ENCODE data around the gene NUTM2D.
"Not testable (repeated sequence)": the region's sequence is repeated elsewhere in the genome, so short reads cannot be mapped to it uniquely, and the experiment has no call there.

The NUTM2D gene

GRCh38 chr10:87357444-87357843, at the start of gene NUTM2D:
Gene NUTM2D, plus strand, starts transcription at chr10:87357744. Its CDS starts 522 bp downstream, at chr10:87358266.
- DNase-seq (ENCODE audit: low read depth, low spot score); H3K27ac ChIP-seq: not testable (repeated sequence)

GRCh38 chr10:87308702-87309101, 48.8 kb upstream of the NUTM2D start:
- DNase-seq (ENCODE audit: low read depth, low spot score); H3K27ac ChIP-seq: not testable (repeated sequence)

- H3K27ac ChIP-seq; DNase-seq (ENCODE audit: low read depth, low spot score): not testable (repeated sequence)
Measured at GRCh38 chr10:87309657-87310056, 47.9 kb upstream of the NUTM2D start.

- H3K27ac ChIP-seq; DNase-seq (ENCODE audit: low read depth, low spot score): not testable (repeated sequence)
Measured at GRCh38 chr10:87311521-87311920, 46.0 kb upstream of the NUTM2D start.

- not testable (repeated sequence) for H3K27ac ChIP-seq; DNase-seq (ENCODE audit: low read depth, low spot score)
Measured at GRCh38 chr10:87313649-87314359, 43.7 kb upstream of the NUTM2D start.

- DNase-seq (ENCODE audit: low read depth, low spot score); H3K27ac ChIP-seq: not testable (repeated sequence)
Measured at GRCh38 chr10:87314360-87314973, 43.1 kb upstream of the NUTM2D start.

- H3K27ac ChIP-seq; DNase-seq (ENCODE audit: low read depth, low spot score): not testable (repeated sequence)
Measured at GRCh38 chr10:87321505-87321904, 36.0 kb upstream of the NUTM2D start.

GRCh38 chr10:87324559-87324958, 33.0 kb upstream of the NUTM2D start:
- not testable (repeated sequence) for DNase-seq (ENCODE audit: low read depth, low spot score); H3K27ac ChIP-seq

GRCh38 chr10:87327958-87328357, 29.6 kb upstream of the NUTM2D start:
- DNase-seq (ENCODE audit: low read depth, low spot score); H3K27ac ChIP-seq: not testable (repeated sequence)

GRCh38 chr10:87329131-87329530, 28.4 kb upstream of the NUTM2D start:
- not testable (repeated sequence) for DNase-seq (ENCODE audit: low read depth, low spot score); H3K27ac ChIP-seq

GRCh38 chr10:87332687-87333086, 24.9 kb upstream of the NUTM2D start:
- not testable (repeated sequence) for DNase-seq (ENCODE audit: low read depth, low spot score)
- H3K27ac ChIP-seq: peak overlapping the region; percentile 18

GRCh38 chr10:87340411-87340810, 17.1 kb upstream of the NUTM2D start:
- peak overlapping the region; percentile 87 for H3K27ac ChIP-seq
- not testable (repeated sequence) for DNase-seq (ENCODE audit: low read depth, low spot score)

- DNase-seq (ENCODE audit: low read depth, low spot score): not testable (repeated sequence)
Measured at GRCh38 chr10:87341546-87342142, 15.9 kb upstream of the NUTM2D start.

GRCh38 chr10:87342249-87342710, 15.3 kb upstream of the NUTM2D start:
- peak; percentile 54 for DNase-seq (ENCODE audit: low read depth, low spot score)
- H3K27ac ChIP-seq: peak overlapping the region; percentile 87

More at GRCh38 chr10:87341546-87342142, 15.9 kb upstream of the NUTM2D start:
- H3K27ac ChIP-seq: peak overlapping the region; percentile 87

GRCh38 chr10:87342711-87343258, 14.8 kb upstream of the NUTM2D start:
- peak overlapping the region; percentile 87 for H3K27ac ChIP-seq
- not testable (repeated sequence) for DNase-seq (ENCODE audit: low read depth, low spot score)

GRCh38 chr10:87345743-87346142, 11.8 kb upstream of the NUTM2D start:
- not testable (repeated sequence) for H3K27ac ChIP-seq; DNase-seq (ENCODE audit: low read depth, low spot score)

- H3K27ac ChIP-seq; DNase-seq (ENCODE audit: low read depth, low spot score): not testable (repeated sequence)
Measured at GRCh38 chr10:87350161-87350560, 7.4 kb upstream of the NUTM2D start.

- not testable (repeated sequence) for DNase-seq (ENCODE audit: low read depth, low spot score)
Measured at GRCh38 chr10:87352825-87353224, 4.7 kb upstream of the NUTM2D start.

GRCh38 chr10:87355110-87355509, 2.4 kb upstream of the NUTM2D start:
- DNase-seq (ENCODE audit: low read depth, low spot score); H3K27ac ChIP-seq: not testable (repeated sequence)

More at GRCh38 chr10:87352825-87353224, 4.7 kb upstream of the NUTM2D start:
- H3K27ac ChIP-seq: not testable (repeated sequence)

GRCh38 chr10:87358159-87358558, 615 bp downstream of the NUTM2D start:
- H3K27ac ChIP-seq; DNase-seq (ENCODE audit: low read depth, low spot score): not testable (repeated sequence)

Data from epithelial cell of prostate (primary cell).